HuH-7.5 (cell line): ENCODE measurements around the gene FOXA2.
"Not testable (repeated sequence)": the region's sequence is repeated elsewhere in the genome, so short reads cannot be mapped to it uniquely, and the experiment has no call there.

Experiments
- DNase-seq: peaks from one replicate; pipeline ENCODE4 v3.0.0; 2011; ENCODE audit warnings: low spot score

FOXA2 gene

DNA sequence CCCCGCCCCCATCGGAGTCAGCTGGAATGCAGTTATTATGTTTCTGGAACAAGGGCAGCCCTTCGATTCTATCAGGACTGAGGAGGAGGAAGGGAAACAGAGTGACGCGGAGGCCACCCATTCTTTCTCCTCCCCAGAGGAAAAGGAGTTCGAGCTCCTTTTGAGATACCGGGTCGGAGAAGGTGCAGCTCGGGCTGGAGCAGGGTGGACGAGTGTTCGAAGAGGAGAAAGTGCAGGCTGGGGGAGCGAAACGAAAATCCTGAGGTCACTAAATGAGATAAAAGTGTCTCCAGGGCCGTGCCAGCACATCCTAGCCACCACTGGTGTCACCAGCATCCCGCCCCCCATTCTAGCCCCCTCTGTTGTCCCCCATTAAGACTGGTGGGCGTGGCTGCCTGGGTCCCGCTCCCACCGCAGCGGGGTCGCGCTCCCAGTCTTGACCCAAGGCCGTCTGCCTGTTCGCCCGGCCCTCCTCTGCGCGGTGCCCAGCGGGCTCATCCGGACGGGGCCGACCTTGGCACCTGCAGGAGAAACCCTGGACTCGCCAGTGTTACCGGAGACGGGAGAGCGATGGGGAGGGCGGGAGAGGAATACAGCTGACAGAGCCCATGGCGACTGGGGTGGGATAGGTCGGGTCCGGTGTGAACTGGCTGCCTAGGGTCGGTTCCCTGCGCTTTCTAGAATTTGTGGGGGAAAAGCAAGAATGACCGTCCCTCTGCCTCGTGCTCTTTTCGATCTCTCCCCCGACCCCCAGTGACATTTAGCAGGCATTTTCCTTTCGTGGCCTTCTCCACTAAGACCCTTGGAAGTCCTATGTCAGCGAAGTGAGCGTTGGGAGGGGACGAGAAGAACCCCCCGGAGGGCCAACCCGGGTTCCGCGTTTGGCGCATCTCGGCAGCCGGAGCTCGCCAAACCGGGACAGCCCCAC is 16.2 kb downstream of the FOXA2 start:
- DNase-seq: no peak

DNA sequence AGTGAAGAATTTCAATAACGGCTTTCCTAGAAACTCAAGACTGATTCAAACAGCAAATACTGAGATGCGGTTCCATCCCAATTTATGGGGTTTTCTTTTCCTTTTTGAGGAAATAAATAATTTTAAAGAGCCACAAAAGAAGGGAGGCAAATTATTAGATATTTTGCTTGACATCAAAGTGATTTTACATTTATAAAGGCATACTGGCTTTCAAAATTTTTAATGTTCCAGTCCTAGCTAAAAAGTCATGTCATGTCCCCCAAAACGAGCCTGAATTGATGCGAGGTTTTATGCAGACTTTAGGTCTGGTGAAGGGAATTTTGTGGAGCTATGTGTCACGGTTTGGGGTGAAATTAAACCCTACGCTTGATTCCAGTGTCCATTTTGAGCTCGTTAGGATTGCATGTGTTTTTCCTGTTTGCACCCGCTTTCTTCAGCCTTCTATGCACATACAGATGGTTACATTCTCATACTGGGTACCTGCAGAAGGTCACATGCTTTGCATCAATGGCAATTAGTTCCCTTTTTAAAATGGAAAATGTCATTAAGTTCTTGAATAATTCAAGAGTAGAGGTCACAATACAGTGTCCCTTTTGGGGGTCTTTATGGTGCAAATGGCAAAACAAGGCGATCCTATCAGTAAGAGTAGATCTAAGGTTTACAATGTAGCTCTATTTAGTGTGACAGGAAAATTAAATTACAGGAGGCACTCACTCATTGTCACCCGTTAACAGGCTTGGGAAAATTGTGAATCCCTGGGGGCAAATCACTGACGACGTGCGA is 17.3 kb downstream of the FOXA2 start:
- no peak for DNase-seq

GRCh38 chr20:22563062-22563965 is 21.1 kb downstream of the FOXA2 start:
- DNase-seq: no peak

DNA sequence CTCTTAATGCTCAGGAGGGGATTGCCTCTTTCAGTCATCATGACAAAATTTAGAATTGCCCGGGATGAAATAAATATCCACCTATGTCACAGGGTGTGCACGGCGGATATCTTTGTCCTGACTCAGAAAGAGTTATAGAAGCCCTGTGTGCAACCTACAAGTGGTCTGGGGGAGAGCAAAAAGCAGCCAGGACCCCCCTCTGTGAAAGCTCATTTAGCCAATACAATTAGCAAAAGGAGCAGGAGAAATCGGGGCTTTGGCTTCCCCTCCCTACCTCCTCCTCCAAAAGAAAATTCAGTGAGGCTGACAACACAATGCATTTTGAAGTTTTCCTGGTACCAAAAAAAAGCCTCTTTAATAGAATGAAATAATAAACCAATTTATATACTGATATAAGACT is 21.8 kb downstream of the FOXA2 start:
- DNase-seq: no peak

GRCh38 chr20:22561965-22562577 is 22.3 kb downstream of the FOXA2 start:
- DNase-seq: no peak

DNA sequence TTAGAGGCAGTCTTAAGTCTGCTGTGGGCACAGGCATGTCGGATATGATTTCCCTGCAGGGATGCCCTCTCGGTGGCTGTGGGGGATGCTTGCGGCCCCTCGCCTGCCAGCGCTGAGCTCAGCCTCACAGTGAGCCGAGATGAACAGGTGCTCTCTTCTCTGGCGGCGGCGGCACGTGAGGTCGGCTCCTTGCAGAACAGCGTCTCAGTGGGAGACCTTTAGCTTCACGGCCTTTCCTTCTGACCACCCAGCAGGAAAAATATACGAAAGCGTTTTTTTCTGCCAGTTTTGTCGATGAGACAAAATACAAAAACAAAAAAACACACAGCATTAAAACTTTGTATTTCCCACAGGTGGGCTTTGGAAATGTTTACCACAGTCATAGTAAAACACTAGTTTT is 23.6 kb downstream of the FOXA2 start:
- DNase-seq: no peak

GRCh38 chr20:22559711-22560318 is 24.6 kb downstream of the FOXA2 start:
- DNase-seq: no peak

DNA sequence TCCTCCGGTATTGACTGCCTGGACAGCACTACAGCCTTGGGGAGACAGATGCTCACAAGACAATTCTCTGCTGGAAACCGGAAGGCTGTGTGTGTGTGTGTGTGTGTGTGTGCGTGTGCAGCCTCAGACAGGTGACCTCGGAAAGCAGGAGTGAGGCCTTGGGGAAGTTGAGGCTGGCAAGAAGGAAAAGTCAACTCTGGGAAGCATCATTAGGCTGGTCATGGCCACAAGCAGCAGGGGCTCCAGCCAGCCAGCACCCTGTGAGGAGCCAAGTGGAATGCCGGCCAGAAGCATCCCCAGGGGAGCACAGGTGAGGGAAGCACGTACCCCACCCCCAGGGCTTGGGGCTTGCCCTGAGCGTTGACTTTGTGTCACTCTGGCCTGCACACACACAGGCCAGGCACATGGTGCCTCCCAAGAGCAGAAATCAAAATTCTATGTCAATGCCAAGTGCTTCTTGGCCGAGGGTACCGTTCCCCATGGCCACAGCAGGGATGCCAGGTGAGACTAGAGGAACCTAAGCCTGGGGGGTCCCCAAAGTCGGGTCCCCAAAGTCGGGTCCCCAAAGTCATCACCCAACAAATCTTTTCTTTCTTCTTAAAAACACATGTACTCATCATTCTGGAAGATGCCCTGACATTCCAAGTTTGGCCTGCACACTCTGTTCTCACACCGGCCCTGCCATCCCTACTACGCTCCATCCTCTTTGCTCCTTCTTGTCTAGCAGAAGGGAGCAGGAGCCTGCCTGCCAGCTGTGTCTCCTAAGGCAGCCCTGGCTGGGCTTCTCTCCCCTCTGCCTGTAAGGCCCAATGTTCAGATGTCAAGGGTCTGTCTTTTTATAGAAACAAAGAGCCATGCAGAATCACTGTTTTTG is 26.7 kb downstream of the FOXA2 start:
- DNase-seq: no peak

DNA sequence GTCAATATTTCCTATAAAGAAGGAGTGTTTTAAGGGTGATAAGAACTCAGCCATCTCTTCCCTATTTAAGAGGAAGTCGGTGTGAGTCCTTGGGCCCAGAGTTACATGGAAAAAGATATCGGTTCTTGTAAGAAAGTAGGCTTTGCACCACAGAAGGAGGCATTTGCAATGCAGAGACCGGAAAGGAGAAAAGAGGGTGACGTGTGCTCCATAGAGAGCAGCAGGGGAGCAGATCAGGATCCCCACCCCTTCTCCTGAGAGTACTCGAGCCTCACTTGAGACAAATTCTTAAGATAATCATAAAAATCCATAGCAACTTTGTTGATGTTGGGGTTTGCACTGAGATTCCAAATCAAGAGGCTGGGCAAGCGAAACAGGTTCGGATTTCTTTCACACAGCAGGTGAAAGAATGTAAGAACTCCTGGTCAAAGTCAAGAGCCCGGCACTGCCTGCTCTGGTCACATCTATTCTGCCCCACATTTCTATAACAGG is 27.8 kb downstream of the FOXA2 start:
- DNase-seq: no peak

DNA sequence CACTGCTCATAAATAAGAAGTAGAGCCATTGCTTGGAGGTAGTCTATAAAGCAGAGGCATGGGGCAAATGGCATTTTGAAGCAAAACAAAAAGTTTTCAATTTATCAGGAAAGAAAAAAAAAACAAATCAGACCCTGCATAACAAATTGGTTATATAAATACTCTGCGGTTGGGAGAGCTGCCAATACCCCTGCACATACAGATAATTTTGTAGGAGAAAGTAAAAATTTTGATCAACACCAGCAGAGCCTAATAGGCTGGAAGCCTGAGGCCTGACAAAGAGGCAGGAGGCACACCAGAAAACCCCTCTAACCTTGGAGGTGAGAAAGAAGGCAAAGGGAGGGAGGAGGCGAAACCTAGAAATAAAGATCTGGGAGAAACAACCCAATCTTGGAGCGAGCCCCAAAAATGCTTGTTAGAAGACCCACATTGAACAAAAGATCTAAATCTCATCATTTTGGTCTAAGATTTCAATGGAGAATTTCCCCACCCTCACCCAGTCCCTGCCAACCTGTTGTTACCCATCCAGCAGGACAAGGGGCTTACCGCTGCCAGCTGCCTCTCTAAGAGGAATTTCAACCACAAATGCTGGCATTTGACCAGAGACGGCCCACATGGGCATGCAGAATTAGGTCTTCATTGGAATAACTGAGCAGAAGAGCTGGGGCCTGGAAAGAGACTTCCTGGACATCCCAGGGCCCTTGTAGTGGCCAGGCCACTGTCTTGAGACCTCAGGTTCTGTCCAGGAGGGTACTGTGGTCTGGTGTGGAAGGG is 28.4 kb downstream of the FOXA2 start:
- DNase-seq: no peak

- DNase-seq: no peak
Measured at GRCh38 chr20:22554391-22554790, 30.0 kb downstream of the FOXA2 start.

GRCh38 chr20:22550514-22550913 is 33.9 kb downstream of the FOXA2 start:
- DNase-seq: not testable (repeated sequence)

DNA sequence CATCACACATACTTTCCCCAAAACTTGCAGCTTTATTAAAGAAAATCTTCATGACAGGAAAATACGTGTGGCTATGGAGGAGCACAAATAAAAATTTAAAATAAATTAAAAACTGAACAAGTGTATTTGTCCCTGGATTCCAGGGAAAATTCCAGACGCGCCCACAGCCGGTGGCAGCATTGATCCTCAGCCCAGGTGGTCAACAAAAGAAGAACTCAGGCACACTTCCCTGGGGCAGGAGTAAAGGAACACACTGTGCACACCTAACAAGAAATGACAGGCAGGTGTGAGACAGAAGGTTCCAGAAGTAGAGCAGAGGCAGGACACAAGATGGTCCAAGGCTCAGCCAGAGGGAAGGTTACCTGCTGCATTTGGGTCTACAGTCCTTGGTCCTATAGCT is 36.3 kb downstream of the FOXA2 start:
- DNase-seq: no peak

- DNase-seq: no peak
Measured at GRCh38 chr20:22546344-22546743, 38.0 kb downstream of the FOXA2 start.

- DNase-seq: no peak
Measured at GRCh38 chr20:22545045-22545444, 39.3 kb downstream of the FOXA2 start.

- no peak for DNase-seq
Measured at GRCh38 chr20:22544462-22544861, 39.9 kb downstream of the FOXA2 start.

DNA sequence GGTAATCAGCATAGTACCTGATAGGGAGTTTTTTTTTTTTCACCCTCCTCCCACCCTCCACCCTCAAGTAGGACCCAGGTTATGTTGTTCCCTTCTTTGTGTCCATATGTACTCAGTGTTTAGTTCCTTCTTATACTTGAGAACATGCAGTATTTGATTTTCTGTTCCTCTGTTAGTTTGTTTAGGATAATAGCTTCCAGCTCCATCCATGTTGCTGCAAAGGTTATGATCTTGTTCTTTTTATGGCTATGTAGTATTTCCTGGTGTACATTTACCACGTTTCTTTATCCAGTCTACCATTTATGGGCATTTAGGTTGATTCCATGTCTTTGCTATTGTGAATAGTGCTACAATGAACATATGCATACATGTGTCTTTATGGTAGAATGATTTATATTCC is 41.9 kb downstream of the FOXA2 start:
- DNase-seq: no peak

DNA sequence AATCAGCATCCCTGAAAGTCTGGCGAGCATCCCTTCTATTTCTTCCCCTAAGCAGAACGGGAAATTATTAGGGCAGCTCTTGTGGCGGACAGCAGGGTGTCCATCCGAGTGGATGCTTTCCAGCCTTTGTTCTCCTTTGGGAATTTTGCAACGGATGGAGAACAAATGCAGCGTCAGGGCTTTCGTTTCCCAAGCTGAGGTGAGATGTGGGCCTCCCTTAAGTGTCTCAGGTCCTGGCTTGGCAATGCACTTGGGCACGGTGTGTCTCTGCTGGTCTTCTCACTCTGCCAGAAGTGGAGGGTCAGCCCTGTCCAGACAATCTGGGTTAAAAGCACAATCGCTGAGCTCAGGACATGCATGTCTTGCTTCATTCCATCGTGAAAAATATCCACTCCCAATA is 43.5 kb downstream of the FOXA2 start:
- no peak for DNase-seq
